K562 (cell line): Measurements from ENCODE around the gene ATP6V0C. TPM values are rescaled to one million over a fixed set of nuclear protein-coding genes. Genes with fewer than 3 reads are reported as not detected.

Experiments
- ATAC-seq: fragments of 200-7000 bp; cut with Tn5 transposase; 3 replicates; pipeline ENCODE4 v1.9.1; 2020; ENCODE audit warnings: moderate library complexity
- BruUV-seq: library from RNA; stranded (reverse); fragments of 400-500 nt; replicated peaks from 2 replicates; lab custom pipeline; 2021; lab: Mats Ljungman, UMichigan
- CTCF ChIA-PET: fragments of 300-600 bp; formaldehyde crosslinking; extraction: SDS; loops from one replicate; lab custom pipeline; 2021; ENCODE audit warnings: low intra/inter-chr PET ratio; lab: Yijun Ruan, JAX
- POLR2A ChIA-PET: fragments of 300-600, 350-650 bp; sonication (Branson Sonifier 250); formaldehyde crosslinking; extraction: SDS; loops from one replicate; lab custom pipeline; 2021; ENCODE audit warnings: antibody characterized with exemption, inconsistent platforms; lab: Yijun Ruan, JAX
- DNase-seq, 4 experiments: peaks; one replicate each; pipeline versions ENCODE4 v3.0.0 to v3.0.0-alpha.2; 2011 to 2018; ENCODE audit warnings: low spot score in 3 of 4, mixed read lengths in 3 of 4; ENCODE audit errors: extremely low read depth in 1 of 4
- FAIRE-seq: peaks from 2 replicates; lab custom pipeline; 2011; peaks lifted over from hg19 to GRCh38; lab: Jason Lieb, UNC
- H2AFZ ChIP-seq: 2 replicates; pipeline ENCODE4 v1.6.0; 2011; ENCODE audit warnings: low read depth, low read length, control low read depth, inconsistent platforms
- H3K27ac ChIP-seq: fragments of 200-600 bp; 3 replicates; pipeline ENCODE4 v1.8.0; 2011; ENCODE audit warnings: low read depth, mild to moderate bottlenecking, control low read depth, inconsistent platforms, low read length, moderate library complexity, mixed read lengths; ENCODE audit errors: extremely low read depth
- H3K27me3 ChIP-seq, 2 experiments: fragments of 300-600 bp in 1 of 2; 2 replicates in 1 of 2; 3 replicates in 1 of 2; pipeline versions ENCODE4 v1.6.0 to v1.8.0; 2011; ENCODE audit warnings: inconsistent platforms in 2 of 2, low read length in 2 of 2, mild to moderate bottlenecking in 1 of 2, mixed read lengths in 1 of 2, moderate library complexity in 1 of 2; ENCODE audit not compliant: control insufficient read depth in 2 of 2, insufficient read depth in 2 of 2
- H3K36me3 ChIP-seq: fragments of 300-600 bp; 3 replicates; pipeline ENCODE4 v1.8.0; 2011; ENCODE audit warnings: mild to moderate bottlenecking, low read length, inconsistent platforms; ENCODE audit not compliant: control insufficient read depth, insufficient read depth
- H3K4me1 ChIP-seq, 2 experiments: fragments of 200-600 bp in 1 of 2; replicated peaks in 1 of 2; 2 replicates in 1 of 2; 3 replicates in 1 of 2; pipeline versions ENCODE4 v1.5.1 to v1.8.0; 2011; ENCODE audit warnings: inconsistent platforms in 2 of 2, low read length in 2 of 2, mild to moderate bottlenecking in 1 of 2, mixed read lengths in 1 of 2, moderate library complexity in 1 of 2; ENCODE audit not compliant: control insufficient read depth in 2 of 2, insufficient read depth in 2 of 2
- H3K4me2 ChIP-seq: 2 replicates; pipeline ENCODE4 v1.6.1; 2011; ENCODE audit warnings: low read length, control low read depth, inconsistent platforms, mixed read lengths; ENCODE audit not compliant: insufficient read depth
- H3K4me3 ChIP-seq: fragments of 200-600 bp; sonication (generic), shearing (Covaris generic); 2 replicates; pipeline ENCODE4 v1.5.1; 2016; ENCODE audit warnings: control low read depth, inconsistent platforms
- H3K79me2 ChIP-seq: fragments of 200-600 bp; 3 replicates; pipeline ENCODE4 v1.8.0; 2011; ENCODE audit warnings: low read length, inconsistent platforms; ENCODE audit not compliant: control insufficient read depth, insufficient read depth
- H3K9ac ChIP-seq, 2 experiments: 2 replicates each; pipeline versions ENCODE4 v1.6.0 to v1.6.1; 2011; ENCODE audit warnings: low read depth in 2 of 2, low read length in 2 of 2, control low read depth in 1 of 2, inconsistent platforms in 1 of 2, mild to moderate bottlenecking in 1 of 2, mixed read lengths in 1 of 2; ENCODE audit not compliant: insufficient read depth in 1 of 2
- H3K9me1 ChIP-seq: one replicate; pipeline ENCODE4 v1.6.0; 2011; ENCODE audit warnings: inconsistent platforms, mild to moderate bottlenecking, low read length, moderate library complexity; ENCODE audit not compliant: control insufficient read depth, insufficient read depth
- H3K9me3 ChIP-seq: replicated peaks from 2 replicates; pipeline ENCODE4 v1.5.1; 2011; ENCODE audit warnings: low read depth, low read length, inconsistent platforms; ENCODE audit not compliant: control insufficient read depth, insufficient read depth
- H4K20me1 ChIP-seq: replicated peaks from 2 replicates; pipeline ENCODE4 v1.6.1; 2011; ENCODE audit warnings: low read length, inconsistent platforms, mixed read lengths; ENCODE audit not compliant: control insufficient read depth, insufficient read depth
- CEBPB ChIP-seq: fragments of 450-650 bp; IDR thresholded peaks from 2 replicates; pipeline ENCODE4 v1.6.1; 2016; ENCODE audit warnings: missing genetic modification characterization, missing compliant biosample characterization
- CTBP1 ChIP-seq: fragments of 450-650 bp; IDR thresholded peaks from 2 replicates; pipeline ENCODE4 v1.6.1; 2016; ENCODE audit warnings: borderline replicate concordance
- KLF10 ChIP-seq: fragments of 250-450 bp; sonication (Bioruptor Pico); IDR thresholded peaks from 2 replicates; pipeline ENCODE4 v1.6.1; 2021; ENCODE audit warnings: matching md5 sums
- PRPF4 ChIP-seq: fragments of 200-400 bp; formaldehyde crosslinking; IDR thresholded peaks from one replicate; pipeline ENCODE4 v1.6.1; 2017; ENCODE audit warnings: low read length, low read depth, mild to moderate bottlenecking; ENCODE audit not compliant: insufficient read depth, poor library complexity, severe bottlenecking
- SOX6 ChIP-seq: fragments of 450-650 bp; IDR thresholded peaks from 2 replicates; pipeline ENCODE4 v1.6.1; 2014; ENCODE audit warnings: mild to moderate bottlenecking
- WGBS: fragments of 100-300 bp; shearing (Covaris generic); methylation state at CpG from one replicate; pipeline ENCODE4 v1.1.6; 2016; ENCODE audit warnings: low coverage, mixed read lengths; ENCODE audit not compliant: insufficient coverage; ENCODE audit errors: missing lambda C conversion rate; 5-methylcytosine and 5-hydroxymethylcytosine counted together
- in situ Hi-C: fragments of 300-500 bp; cut with MboI; formaldehyde crosslinking; loops from 4 replicates; pipeline ENCODE4 v1.15.0; 2018; ENCODE audit warnings: inconsistent platforms, mixed read lengths
- intact Hi-C: fragments of 100-400 bp; cut with micrococcal nuclease; formaldehyde crosslinking; loops from 2 replicates; pipeline ENCODE4 v1.14.2; 2022
- polyA plus RNA-seq, 8 experiments: library from polyadenylated mRNA; depleted of rRNA in 4 of 8; stranded (reverse) in 5 of 8; unstranded in 3 of 8; fragments of >200 nt; fragmentation: Nextera tagmentation in 2 of 8; fragmentation: Illumina TruSeq in 1 of 8; extraction: Ambion mirVana in 2 of 8; extraction: Trizol in 1 of 8; gene quantifications; 2 replicates each; pipeline versions ENCODE4 v1.2.1 to v1.2.3, GENCODE V29; 2011 to 2014; ENCODE audit warnings: inconsistent platforms in 1 of 8, missing spikeins in 1 of 8
- total RNA-seq, 7 experiments: library from RNA; depleted of rRNA in 6 of 7; stranded (reverse); fragments of >200 nt in 6 of 7; fragmentation: Illumina TruSeq in 2 of 7; extraction: Trizol in 2 of 7; gene quantifications; 2 replicates each; pipeline versions ENCODE4 v1.2.1 to v1.2.3, GENCODE V29; 2011 to 2021; ENCODE audit warnings: low replicate concordance in 1 of 7
- TF ChIP-seq, protein P1 (sequence below): sonication (generic); formaldehyde crosslinking; IDR thresholded peaks from 2 replicates; pipeline ENCODE4 v1.8.1; 2023; ENCODE audit warnings: mild to moderate bottlenecking, missing genetic modification reagents

ATP6V0C gene
- total and polyA plus RNA-seq, 9 of the 15 experiments (the other 6 are each of a cell fraction or from before 2014, with no cell fraction given): 2.9 to 228 (median 22.7) TPM

DNA sequence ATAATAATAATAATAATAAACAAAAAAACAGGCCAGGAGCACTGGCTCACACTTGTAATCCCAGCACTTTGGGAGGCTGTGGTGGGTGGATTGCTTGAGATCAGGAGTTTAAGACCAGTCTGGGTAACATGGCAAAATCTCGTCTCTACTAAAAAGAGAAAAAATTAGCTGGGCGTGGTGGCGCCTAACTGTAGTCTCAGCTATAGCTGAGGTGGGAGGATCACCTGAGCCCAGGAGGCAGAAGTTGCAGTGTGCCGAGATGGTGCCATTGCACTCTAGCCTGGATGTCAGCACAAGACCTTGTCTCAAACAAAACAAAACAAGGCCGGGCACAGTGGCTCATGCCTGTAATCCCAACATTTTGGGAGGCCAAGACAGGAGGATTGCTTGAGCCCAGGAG, 18.7 kb upstream of the ATP6V0C start:
- intact Hi-C loops: loop anchor here (5.0 kb wide), 1 partner anchor 298 kb away; the partner anchor contains the start of gene CASKIN1
- no peak for FAIRE-seq
- CTCF ChIA-PET: no interaction called here

DNA sequence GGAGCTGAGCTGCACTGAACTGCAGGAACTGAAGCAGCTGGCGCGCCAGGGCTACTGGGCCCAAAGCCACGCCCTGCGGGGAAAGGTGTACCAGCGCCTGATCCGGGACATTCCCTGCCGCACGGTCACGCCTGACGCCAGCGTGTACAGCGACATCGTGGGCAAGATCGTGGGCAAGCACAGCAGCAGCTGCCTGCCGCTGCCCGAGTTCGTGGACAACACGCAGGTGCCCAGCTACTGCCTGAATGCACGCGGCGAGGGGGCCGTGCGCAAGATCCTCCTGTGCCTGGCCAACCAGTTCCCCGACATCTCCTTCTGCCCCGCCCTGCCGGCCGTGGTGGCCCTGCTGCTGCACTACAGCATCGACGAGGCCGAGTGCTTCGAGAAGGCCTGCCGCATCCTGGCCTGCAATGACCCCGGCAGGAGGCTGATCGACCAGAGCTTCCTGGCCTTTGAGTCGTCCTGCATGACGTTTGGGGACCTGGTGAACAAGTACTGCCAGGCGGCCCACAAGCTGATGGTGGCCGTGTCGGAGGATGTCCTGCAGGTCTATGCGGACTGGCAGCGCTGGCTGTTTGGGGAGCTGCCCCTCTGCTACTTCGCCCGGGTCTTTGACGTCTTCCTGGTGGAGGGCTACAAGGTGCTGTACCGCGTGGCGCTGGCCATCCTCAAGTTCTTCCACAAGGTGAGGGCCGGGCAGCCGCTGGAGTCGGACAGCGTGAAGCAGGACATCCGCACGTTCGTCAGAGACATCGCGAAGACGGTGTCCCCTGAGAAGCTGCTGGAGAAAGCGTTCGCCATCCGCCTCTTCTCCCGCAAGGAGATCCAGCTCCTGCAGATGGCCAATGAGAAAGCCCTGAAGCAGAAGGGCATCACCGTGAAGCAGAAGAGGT, 17.3 kb upstream of the ATP6V0C start:
- in situ Hi-C loops: no loop called here
- Histone ChIP-seq H3K27me3 (no peaks in the 10 kb centered on the region), H3K79me2 (peaks cover 22% of the 10 kb centered on the region), H3K9ac (peak overlapping the region; percentile 37 to 83; a peak in 3 of 4 replicates), H3K4me2 (peak overlapping the region; percentile 57; the same call in 1 of the 2 replicates), H2AFZ (no peak overlapping the region), H3K9me3 (no peaks in the 10 kb centered on the region), H3K27ac (peak overlapping the region; percentile 47; the same call in 1 of the 3 replicates), H3K36me3 (peaks cover 55% of the 10 kb centered on the region; the same call in 2 of the 3 replicates), H3K9me1 (no peaks in the 10 kb centered on the region), H3K4me1 (peaks cover 17 to 58% of the 10 kb centered on the region in 2 experiments), H3K4me3 (no peak overlapping the region), H4K20me1 (peaks cover 6% of the 10 kb centered on the region)
- intact Hi-C loops: loop anchor here (5.0 kb wide), 1 partner anchor 299 kb away; the partner anchor contains the start of gene CASKIN1
- TSS peak; percentile 34 for BruUV-seq
- ChIA-PET CTCF (no interaction called here), POLR2A (interaction anchor here (0.6 to 1.5 kb wide), 3 partner anchors 13 to 505 kb away, joined by 3 to 5 read pairs (median 4); partner anchors contain the start of gene ATP6V0C)
- WGBS: 96% methylated on average over 48 of the region's 62 CpGs
- DNase-seq (no peak), FAIRE-seq (no peak), ATAC-seq (no peak)
- TF ChIP-seq, protein P1, sequence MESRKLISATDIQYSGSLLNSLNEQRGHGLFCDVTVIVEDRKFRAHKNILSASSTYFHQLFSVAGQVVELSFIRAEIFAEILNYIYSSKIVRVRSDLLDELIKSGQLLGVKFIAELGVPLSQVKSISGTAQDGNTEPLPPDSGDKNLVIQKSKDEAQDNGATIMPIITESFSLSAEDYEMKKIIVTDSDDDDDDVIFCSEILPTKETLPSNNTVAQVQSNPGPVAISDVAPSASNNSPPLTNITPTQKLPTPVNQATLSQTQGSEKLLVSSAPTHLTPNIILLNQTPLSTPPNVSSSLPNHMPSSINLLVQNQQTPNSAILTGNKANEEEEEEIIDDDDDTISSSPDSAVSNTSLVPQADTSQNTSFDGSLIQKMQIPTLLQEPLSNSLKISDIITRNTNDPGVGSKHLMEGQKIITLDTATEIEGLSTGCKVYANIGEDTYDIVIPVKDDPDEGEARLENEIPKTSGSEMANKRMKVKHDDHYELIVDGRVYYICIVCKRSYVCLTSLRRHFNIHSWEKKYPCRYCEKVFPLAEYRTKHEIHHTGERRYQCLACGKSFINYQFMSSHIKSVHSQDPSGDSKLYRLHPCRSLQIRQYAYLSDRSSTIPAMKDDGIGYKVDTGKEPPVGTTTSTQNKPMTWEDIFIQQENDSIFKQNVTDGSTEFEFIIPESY (CRISPR knock-in tag): peak; percentile 77; the same call in 1 of the 2 replicates
- TF ChIP-seq KLF10 (CRISPR knock-in tag) (no peak), PRPF4 (peak; percentile 30)

More for the DNA sequence above, 18.7 kb upstream of the ATP6V0C start:
- ATAC-seq (no peak), DNase-seq (no peak)
- Histone ChIP-seq H3K9me3 (no peaks in the 10 kb centered on the region), H3K79me2 (peaks cover 24% of the 10 kb centered on the region), H3K4me1 (peaks cover 17 to 51% of the 10 kb centered on the region in 2 experiments; a peak in 4 of 5 replicates), H2AFZ (no peak overlapping the region), H3K9me1 (no peaks in the 10 kb centered on the region), H3K9ac (peak overlapping the region in 1 of 2 experiments; percentile 72; a peak in 1 of 4 replicates), H3K27ac (no peak overlapping the region), H3K27me3 (no peaks in the 10 kb centered on the region), H4K20me1 (peaks cover 6% of the 10 kb centered on the region), H3K4me3 (no peak overlapping the region), H3K4me2 (no peak overlapping the region), H3K36me3 (peaks cover 51% of the 10 kb centered on the region; the same call in 2 of the 3 replicates)
- BruUV-seq: no TSS peak
- WGBS: 91% methylated on average over 5 of the region's 5 CpGs
- POLR2A ChIA-PET: interaction anchor here (0.6 to 2.3 kb wide), 2 partner anchors 10 to 52 kb away, joined by 3 to 7 read pairs; no protein-coding TSS in a partner anchor
- TF ChIP-seq CEBPB (tag): no peak
- no peak for TF ChIP-seq SOX6
- TF ChIP-seq CTBP1: no peak
- in situ Hi-C loops: no loop called here
